Activated T-cell treated with anti-CD3 and anti-CD28 coated beads for 48 hours (primary cell): ENCODE measurements around the gene MIA.
A peak's percentile ranks its signal among the peaks of the same experiment; 100 is the strongest.
"Not testable (repeated sequence)": the region's sequence is repeated elsewhere in the genome, so short reads cannot be mapped to it uniquely, and the experiment has no call there.

Experiments used
- DNase-seq: peaks from one replicate; pipeline ENCODE4 v3.0.0-alpha.2; 2020; ENCODE audit warnings: low read depth

MIA gene

DNA sequence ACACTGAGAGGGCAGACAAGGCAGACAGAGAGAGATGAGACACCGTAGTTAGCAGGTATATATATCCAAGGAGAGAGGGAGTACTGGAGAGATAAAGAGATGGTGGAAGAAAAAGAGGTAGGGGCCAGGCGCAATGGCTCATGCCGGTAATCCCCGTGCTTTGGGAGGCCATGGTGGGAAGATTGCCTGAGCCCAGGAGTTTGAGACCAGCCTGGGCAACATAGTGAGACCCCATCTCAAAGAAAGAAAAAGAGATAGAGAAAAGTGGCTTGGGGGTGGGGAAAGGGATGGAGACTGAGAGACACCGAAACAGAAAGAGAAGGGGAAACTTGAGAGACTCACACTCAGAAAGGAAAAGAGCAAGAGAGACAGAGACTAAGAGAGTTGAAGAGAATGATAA is 5.3 kb downstream of the MIA start:
- no peak for DNase-seq

DNA sequence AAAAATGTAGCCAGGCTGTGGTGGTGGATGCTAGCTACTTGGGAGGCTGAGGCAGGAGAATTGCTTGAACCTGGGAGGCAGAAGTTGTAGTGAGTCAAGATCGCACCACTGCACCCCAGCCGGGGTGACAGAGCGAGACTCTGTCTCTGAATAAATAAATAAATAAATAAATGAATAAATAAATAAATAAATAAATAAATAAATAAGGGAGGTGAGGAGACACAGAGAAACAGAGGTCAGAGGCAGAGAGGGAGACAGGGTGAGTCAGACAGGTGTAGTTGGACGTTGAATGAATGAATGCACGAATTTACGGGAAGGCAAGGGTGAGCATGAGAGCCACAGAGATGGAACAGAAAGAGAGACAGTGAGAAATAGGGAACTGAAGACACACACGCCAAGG is 5.8 kb downstream of the MIA start:
- no peak for DNase-seq

- no peak for DNase-seq
Measured at GRCh38 chr19:40783711-40784110, 8.4 kb downstream of the MIA start.

DNA sequence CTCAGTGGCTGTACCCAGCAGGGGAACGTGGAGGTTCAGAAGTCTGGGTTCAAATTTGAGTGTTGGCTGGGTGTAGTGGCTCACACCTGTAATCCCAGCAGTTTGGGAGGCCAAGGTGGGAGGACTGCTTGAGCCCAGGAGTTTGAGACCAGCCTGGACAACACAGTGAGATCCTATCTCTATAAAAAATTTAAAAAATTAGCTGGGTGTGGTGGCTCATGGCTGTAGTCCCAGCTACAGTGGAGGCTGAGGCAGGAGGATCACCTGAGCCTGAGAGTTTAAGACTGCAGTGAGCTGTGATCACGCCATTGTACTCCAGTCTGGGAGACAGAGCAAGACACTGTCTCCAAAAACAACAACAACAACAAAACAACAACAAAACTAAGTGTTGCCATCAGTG is 8.8 kb downstream of the MIA start:
- not testable (repeated sequence) for DNase-seq

DNA sequence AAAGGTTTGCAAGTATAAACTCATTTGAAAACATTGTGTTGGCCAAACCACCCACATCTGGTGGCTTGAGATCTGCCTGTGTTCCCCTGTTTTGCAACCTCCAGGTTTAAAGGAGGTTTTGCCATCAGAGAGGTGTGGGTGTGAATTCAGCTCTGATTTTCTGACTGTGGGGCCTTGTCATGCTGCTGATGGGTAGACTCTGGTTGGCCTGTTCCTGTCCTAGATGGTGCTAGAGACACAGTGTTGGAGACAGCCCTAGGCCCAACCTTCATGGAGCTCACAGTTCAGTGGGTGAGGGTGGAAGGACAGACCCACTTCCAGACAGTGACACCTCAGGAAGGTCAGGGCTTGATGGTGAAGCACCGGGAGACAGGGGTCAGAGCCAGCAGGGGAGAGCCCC is 10.2 kb downstream of the MIA start:
- DNase-seq: no peak

- DNase-seq: no peak
Measured at GRCh38 chr19:40786060-40787037, 11.0 kb downstream of the MIA start.

DNA sequence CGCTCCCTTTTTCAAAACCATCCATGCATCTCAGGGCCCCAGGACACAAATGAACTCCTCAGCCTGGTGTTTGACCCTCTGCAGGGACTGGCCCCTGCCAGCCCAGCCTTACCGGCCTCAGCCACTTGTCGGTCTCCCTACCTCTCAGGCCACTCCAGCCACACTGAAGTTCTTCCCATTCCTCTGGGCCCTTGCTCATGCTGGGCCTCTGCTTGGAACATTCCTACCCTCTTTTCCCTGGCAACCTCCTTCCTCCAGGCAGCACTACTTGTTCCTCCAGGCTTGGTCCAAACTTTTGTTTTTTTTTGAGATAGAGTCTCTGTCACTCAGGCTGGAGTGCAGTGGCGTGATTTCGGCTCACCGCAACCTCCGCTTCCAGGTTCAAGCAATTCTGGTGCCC is 16.0 kb downstream of the MIA start:
- no peak for DNase-seq

DNA sequence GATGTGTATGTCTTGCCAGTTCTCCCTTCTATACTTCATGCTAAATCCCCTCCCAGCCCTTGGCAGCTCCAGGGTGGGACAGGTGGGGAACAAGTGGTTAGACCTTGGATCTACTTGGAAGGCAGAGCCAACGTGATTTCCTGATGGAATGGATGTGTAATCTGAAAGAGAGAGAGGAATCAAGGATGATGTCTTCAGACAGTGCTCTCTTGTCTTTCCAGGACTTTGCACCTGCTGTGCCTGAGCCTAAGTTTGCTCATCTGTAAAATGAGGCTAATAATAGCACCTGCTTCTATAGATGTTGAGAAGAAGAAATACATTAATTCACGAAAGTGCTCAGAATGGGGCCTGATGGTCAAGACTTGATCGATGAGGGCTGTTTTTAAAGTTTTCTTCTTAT is 16.7 kb downstream of the MIA start:
- no peak for DNase-seq

- DNase-seq: no peak
Measured at GRCh38 chr19:40797166-40797962, 22.0 kb downstream of the MIA start.

GRCh38 chr19:40797963-40798682 is 22.8 kb downstream of the MIA start:
- DNase-seq: peak; percentile 57

GRCh38 chr19:40798683-40799557 is 23.6 kb downstream of the MIA start, which contains the start of gene EGLN2:
EGLN2 (plus strand) TSS chr19:40799191; CDS start chr19:40800573, 1,382 bp downstream.
- peak; percentile 100 for DNase-seq

DNA sequence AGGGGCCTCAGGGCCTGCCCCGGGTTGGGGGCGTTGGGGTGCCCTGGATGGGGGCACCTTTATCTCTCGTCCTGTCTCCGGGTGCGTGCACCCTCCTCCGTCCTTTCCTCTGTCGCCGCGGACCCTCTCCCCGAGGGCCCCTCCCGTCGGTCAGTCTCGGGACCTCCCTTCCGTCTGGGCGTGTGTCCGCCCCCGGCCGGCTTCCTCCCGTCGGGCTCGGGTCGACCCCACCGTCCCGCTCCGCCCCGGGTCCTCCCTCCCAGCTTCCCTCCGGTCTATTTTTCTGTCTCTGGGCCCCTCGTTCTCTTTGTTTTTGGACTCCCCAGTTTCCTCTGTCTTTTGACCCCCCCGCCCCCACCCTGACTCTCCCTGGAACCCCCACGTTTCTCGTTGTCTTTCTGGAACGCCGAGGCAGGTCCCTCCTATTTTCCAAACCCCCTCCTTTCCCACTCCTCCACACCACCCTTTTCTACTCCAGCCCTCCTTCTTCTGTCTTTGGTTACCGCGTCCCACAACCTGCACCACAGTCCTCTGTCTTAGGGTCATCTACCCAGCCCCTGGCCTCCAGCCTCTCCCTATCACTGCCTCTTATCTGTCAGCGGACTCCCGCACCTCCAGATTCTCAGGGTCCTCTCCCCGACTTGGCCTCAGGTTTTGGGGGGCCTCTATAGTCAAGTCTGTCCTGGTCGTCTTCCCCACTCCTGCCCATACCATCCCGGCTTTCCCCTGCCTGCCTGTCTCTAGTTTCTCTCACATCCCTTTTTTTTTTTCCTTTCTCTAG is 24.4 kb downstream of the MIA start:
- no peak for DNase-seq

DNA sequence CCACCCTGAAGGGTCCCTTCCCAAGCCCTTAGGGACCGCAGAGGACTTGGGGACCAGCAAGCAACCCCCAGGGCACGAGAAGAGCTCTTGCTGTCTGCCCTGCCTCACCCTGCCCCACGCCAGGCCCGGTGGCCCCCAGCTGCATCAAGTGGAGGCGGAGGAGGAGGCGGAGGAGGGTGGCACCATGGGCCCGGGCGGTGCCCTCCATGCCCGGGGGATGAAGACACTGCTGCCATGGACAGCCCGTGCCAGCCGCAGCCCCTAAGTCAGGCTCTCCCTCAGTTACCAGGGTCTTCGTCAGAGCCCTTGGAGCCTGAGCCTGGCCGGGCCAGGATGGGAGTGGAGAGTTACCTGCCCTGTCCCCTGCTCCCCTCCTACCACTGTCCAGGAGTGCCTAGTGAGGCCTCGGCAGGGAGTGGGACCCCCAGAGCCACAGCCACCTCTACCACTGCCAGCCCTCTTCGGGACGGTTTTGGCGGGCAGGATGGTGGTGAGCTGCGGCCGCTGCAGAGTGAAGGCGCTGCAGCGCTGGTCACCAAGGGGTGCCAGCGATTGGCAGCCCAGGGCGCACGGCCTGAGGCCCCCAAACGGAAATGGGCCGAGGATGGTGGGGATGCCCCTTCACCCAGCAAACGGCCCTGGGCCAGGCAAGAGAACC is 25.1 kb downstream of the MIA start:
- no peak for DNase-seq

DNA sequence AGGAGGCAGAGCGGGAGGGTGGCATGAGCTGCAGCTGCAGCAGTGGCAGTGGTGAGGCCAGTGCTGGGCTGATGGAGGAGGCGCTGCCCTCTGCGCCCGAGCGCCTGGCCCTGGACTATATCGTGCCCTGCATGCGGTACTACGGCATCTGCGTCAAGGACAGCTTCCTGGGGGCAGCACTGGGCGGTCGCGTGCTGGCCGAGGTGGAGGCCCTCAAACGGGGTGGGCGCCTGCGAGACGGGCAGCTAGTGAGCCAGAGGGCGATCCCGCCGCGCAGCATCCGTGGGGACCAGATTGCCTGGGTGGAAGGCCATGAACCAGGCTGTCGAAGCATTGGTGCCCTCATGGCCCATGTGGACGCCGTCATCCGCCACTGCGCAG is 25.7 kb downstream of the MIA start:
- DNase-seq: no peak

DNA sequence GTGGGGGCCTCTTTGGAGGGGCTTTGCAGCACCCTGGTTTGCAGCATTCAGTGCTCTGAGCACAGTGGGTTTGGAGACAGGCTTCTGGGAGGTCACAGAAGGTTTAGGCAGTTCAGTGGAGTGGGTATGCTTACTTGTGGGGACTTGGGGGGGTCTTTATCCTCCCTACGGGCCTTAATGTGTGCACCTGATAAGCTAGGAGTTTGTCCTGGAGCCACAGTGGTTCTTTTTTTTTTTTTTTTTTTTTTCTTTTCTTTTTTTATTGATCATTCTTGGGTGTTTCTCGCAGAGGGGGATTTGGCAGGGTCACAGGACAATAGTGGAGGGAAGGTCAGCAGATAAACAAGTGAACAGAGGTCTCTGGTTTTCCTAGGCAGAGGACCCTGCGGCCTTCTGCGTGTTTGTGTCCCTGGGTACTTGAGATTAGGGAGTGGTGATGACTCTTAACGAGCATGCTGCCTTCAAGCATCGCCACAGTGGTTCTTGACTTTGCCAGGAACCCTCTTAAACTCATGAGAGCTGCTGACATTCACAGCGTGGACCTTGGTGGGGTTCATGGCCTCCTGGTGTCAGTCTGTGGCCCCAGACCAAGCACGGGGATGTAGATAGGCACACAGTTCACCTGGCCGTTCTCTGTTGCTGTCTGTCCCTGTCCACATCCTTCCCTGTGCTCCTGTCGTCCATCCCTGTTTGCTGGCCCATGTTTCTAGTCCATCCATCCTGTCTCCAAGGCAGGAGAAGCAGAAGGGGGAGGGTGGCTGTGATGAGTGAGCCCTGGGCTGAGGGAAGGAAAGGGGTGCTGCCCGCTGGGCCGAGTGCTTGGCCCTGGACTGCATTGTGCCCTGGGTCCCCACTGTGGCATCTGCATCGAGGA is 26.3 kb downstream of the MIA start:
- DNase-seq: no peak

GRCh38 chr19:40802300-40803169 is 27.2 kb downstream of the MIA start:
- DNase-seq: no peak

- DNase-seq: no peak
Measured at GRCh38 chr19:40803170-40803856, 28.0 kb downstream of the MIA start.
